HG03060 (cell line): Measurements from ENCODE around the gene COG8.
"Not testable (repeated sequence)": the region's sequence is repeated elsewhere in the genome, so short reads cannot be mapped to it uniquely, and the experiment has no call there.

Experiments used
- ATAC-seq: cut with Tn5 transposase; IDR thresholded peaks from one replicate; pipeline ENCODE4 v1.9.1; 2021; ENCODE audit warnings: low read depth, moderate number of reproducible peaks; ENCODE audit not compliant: unreplicated experiment

The COG8 gene

DNA sequence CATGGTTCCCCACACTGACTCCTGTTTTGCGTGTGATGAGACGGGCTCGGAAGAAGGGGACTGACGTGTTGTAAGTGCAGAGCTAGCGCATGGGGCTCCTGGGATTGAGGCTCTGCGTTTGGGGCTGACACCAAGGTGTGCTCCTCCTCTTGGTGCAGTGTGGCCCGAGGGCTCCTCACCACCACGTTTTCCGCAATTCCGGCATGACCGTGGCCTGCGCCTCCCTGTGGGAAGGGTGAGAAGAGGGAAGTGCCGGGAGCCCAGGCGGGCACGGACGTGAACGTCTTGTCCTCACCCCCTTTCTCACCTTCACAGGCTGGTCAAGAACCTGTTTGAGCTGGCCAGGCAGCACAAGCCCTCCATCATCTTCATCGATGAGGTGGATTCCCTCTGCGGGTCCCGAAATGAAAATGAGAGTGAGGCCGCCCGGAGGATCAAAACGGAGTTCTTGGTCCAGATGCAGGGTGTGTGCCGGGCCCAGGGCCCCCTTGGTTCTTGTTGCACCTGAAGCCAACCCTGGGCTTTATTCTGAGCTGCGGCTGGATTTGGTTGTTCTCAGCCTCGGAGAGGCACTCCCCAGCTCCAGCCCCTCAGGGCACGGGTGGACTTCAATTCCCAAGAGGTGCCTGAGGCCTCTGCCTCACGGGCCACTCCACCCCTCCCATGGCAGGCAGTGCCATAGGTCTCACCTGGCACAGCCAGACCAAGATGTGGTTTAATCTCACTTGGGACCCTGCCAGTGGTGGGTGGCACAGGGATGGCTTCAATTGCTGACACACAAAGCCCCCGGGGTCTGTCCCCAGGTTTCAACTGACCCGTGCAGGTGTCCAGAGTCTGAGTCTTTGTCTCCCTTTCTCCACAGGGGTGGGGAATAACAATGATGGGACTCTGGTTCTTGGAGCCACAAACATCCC lies 19.3 kb downstream of the COG8 start:
- no peak for ATAC-seq

DNA sequence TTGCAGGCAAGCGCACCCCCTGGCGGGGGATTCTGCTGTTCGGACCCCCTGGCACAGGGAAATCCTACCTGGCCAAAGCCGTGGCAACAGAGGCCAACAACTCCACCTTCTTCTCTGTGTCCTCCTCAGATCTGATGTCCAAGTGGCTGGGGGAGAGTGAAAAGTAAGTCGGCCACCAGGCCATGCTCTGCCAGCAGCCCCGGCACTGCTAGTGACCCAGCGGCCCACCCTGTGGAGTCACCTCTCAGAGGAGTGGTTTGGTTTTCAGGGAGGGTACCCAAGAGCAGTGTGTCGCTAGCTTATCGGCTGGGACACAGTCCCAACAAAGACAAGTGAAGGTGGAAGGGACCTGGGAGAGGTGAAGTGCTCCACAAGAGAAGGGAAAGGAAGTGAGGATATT lies 20.0 kb downstream of the COG8 start:
- no peak for ATAC-seq

DNA sequence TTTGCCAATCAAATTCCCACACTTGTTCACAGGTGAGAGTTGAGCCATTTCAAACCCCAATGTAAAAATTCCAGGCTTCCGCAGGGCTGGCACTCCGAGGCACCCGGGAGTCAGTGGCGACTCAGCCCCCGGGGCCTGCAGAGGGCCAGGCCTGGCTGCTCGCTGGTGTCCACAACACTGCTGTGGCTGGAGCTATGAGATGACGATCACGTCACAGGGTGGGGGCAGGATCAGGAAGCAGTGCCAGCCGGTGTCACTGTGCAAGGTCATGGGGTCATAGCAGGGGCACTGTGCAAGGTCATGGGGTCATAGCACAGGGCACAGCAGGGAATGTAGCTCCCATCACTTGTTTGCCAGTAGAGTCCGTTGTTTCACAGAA lies 20.5 kb downstream of the COG8 start:
- no peak for ATAC-seq

- no peak for ATAC-seq
Observed at GRCh38 chr16:69318177-69318910, 21.0 kb downstream of the COG8 start.

DNA sequence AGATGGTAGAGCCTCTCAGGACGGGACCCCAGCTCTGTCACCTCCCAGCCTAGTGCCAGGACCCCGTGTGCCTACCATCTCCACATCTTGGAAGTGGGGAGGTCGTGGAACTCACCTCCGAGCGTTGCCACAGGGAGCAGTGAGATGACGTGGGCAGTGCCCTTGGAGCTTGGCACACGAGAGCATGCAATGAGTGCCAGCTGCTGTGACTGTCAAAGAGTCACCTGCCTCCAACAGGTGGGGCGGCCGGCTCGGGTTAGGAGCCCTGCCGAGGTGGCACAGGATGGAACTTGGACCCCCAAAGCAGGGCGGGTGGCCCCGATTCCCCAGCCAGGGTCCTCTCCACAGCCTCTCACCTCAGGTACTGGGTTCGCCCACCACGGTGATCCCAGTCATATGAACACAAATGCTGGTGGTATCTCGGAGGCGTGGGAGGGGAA lies 22.7 kb downstream of the COG8 start:
- no peak for ATAC-seq

GRCh38 chr16:69315486-69316311 lies 23.7 kb downstream of the COG8 start:
- no peak for ATAC-seq

GRCh38 chr16:69314534-69314933 lies 24.8 kb downstream of the COG8 start:
- ATAC-seq, result no peak

- ATAC-seq, result no peak
Observed at GRCh38 chr16:69313469-69313868, 25.9 kb downstream of the COG8 start.

DNA sequence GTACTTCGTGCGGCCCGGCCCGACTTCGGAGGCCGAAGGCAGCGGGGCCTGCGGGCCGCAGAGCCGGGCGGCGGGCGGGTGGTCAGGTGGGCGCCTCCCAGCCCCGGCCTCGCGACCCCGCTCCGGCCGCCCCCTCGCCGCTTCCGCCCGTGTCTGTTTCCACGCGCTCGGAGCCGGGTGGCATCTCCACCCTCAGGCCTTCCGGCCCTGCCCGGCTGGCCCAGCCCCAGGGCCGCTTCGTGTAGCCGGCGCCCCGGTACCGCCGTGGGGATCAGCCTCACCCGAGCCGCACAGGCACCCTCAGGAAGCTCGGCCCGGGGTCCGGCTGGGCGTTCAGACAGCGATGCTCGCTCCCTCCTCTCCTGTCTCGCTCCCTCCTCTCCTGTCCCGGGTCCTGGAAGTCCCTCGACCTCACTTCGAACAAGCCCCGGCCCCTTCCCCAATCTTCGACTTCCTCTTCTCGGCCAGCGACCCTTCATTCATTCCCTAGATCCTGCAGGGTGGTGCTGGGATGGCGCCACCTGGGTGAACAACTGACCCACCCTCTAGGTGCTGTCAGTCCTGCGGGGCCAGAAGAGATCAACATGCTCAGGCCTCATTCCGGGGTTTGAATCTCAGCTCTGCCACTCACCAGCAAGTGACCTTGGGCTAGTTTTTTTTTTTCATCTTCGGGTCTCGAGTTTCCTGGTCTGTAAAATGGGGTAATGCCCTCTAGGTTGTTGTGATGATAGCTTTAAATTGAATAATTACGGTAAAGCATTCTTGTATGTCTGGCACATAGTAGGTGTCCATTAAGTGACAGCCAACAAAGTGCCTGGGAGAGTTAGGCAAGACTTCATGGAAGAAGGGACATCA lies 27.6 kb downstream of the COG8 start:
- peak; percentile 22 for ATAC-seq

DNA sequence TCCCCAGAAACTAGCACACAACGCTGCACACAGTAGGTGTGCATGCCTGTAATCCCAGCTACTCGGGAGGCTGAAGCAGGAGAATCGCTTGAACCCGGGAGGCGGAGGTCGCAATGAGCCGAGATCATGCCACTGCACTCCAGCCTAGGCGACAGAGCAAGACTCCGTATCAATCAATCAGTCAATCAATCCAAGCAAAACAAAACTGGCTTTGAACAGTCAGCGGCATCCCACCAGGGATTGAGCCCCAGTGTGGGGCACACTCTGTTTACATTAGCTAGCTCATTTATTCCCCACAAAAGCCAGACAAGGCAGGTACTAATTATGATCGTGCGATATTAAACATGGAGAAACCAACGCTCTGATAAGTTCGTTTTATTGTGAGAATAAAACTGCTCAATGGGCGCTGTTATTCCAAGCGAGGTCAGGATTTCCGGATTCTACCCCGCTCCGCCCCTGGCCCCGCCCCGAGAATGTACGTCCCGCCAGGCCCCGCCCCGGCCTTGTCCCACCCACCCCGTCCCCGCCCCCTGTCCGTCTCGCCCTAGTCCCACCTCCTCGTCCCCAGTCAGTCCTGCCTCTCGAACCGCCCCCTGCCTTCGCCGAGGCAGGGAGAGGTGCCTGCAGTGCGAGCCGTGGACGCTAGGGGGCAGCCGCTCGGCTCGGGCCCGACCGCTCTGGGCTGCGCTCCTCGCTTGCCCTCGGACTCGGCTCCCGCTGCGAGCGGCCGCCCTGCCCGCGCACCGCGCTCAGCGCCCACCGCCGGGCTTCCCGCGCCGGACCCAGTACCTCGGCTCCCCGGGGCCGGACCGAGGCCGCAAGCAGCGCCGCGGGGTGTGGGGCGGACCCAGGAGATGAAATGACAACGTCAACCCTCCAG lies 28.5 kb downstream of the COG8 start, which contains the start of gene VPS4A:
Gene VPS4A, plus strand, starts transcription at position 698 of the 880 bp plus-strand sequence. Its CDS starts 162 bp downstream, at position 860.
- peak; percentile 85 for ATAC-seq

DNA sequence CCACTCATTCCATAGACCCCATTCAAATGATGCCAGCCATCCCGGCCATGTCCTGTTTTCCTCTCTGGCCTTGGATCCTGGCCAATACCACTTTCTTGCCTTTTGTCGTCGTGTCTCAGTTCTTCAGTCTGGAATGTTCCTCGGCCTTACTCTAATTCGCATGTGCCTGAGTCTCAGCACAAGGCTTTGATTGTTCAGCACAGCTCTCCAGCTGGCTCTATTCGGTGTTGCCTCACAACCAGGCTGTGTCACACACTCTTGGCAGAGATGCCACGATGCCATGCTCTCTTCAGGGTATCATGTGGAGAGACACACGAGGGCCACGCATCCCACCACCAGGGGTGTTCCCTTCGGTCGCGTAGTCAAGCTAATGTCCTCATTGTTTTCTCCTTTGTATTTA lies 30.0 kb downstream of the COG8 start:
- no peak for ATAC-seq

GRCh38 chr16:69307856-69308255 lies 31.5 kb downstream of the COG8 start:
- no peak for ATAC-seq

- ATAC-seq, result no peak
Observed at GRCh38 chr16:69307091-69307490, 32.3 kb downstream of the COG8 start.

GRCh38 chr16:69306031-69306430 lies 33.3 kb downstream of the COG8 start:
- ATAC-seq, result no peak

GRCh38 chr16:69302301-69302700 lies 37.1 kb downstream of the COG8 start:
- no peak for ATAC-seq

DNA sequence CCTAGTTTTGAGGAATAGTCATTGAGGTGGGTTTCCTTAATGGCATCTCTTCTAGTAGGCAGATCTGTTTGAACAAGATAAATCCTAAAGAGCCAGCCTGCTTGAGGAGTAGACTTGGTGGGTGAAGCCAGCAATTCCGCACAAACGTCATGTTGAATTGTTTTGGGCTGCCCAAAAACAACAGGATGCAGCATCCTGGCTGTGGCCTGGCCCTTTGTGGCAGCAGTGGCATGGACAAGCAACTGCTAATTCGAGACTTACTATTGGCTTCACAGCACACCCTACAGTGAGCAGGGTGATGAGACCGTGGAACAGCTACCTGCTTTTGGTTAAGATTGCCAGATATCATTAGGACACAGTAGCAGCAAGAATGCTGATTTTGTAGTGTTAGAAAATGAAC lies 37.5 kb downstream of the COG8 start:
- no peak for ATAC-seq

DNA sequence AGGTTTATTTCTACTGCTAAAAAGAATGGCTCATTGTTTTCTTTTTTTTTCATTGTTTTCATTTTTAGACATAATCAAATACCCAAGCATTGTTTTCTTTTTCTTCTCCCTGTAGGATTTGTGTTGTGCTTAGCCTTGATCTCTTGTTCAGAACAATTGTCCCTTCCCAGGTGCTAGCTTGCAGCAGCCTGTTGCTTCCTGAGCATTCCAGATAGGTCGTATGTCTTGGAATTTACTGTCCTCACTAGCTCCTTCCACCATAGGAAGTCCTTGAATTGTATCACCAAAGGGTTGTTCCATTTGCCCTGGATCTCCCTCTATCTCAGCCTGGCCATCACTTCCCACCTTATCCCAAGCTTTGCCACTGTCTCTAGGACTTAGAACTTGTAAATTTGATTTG lies 38.2 kb downstream of the COG8 start:
- no peak for ATAC-seq

DNA sequence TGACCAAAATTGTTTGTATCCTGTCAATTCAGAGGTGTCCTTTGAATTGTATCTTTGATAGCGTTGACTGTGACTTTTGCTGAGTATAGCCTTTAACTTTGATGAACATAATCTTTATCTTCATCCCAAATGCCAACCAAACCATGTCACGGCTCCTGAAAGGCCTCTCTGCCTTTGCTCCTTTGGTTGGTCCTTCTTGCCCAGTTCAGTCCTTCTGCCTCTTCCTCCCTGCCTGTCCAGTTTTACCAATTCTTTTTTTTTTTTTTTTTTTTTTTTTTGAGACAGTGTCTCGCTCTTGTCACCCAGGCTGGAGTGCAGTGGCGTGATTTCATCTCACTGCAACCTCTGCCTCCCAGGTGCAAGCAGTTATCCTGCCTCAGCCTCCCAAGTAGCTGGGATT lies 41.1 kb downstream of the COG8 start:
- no peak for ATAC-seq

GRCh38 chr16:69296771-69297170 lies 42.6 kb downstream of the COG8 start:
- ATAC-seq, result not testable (repeated sequence)
